ENCODE data around the gene PHC3. TPM values are rescaled to one million over a fixed set of nuclear protein-coding genes. Genes with fewer than 3 reads are reported as not detected.
"Not testable (repeated sequence)": the region's sequence is repeated elsewhere in the genome, so short reads cannot be mapped to it uniquely, and the experiment has no call there.

Gene PHC3
- total RNA-seq, 1 experiment from 2014 or later = 10.7 TPM

DNA sequence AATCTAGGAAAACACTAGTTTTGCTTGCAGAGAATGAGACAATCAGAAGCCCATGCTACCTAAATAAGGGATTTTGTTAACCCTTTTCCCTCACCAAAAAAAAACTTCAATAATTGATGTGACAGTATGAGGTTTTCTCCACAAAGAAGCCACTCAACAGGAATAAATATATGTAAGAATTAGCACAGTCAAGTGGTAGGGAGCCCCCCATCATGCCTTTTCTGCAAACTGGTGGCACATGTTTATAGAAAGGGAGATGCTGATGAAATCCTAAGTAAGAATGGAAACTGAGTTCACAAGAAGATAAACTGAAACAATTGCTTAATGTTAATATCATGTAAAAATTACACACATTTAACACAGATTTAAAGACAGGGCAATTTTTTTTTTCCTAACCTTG lies 51.0 kb downstream of the PHC3 start:
- no peak for DNase-seq (ENCODE audit: low spot score)

DNA sequence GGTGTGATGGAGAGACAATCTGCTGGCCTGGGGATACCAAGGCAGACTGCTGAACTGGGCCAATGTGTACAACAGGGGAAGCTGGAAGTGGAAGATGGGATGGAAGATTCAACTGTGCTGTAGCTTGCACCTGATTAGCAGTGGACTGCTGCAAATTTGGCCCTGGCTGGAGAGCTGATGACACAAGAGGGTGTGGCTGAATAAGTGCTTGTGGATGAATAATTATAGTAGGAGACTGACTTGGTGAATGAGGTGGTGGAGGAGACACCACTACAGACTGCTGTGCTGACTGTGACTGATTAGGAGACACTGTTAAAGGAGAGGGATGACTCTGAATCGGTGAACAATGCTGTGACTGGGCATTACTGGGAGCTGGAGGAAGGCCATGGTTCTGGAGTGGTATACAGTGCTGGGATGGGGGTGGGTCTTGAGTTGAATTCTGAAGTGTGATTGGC lies 52.5 kb downstream of the PHC3 start:
- DNase-seq (ENCODE audit: low spot score) = no peak

DNA sequence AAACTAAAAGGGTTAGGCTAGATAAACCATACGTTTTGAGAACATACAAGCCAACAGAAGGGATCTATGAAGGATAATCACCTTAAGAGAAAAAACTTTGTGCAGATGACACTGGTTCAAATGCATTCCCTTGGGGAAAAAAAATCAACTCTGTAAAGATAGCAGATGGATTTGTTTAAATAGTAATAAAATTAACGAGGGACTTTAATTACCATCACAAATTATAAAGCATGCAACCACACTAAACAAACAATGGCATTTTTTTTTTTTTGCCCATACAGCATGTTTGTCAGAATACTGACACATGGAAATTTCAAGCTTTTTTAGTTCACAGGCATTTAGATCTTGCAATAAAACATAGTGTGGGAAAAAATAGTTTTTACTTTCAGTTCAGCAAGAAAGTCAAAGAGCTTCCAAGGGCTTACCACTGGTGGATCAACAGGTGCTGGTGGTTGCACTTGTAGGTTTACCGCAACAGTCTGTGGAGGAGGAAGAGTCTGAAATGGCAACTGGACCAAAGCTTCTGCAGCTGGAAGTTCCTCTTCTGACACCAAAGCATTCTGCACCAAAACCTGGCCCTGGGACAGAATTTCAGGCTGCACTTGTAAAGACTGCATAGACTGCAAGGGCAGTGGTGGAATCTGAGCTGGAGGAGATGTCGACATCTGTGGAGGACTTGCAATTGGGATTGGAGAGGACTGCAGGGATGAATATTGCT lies 53.1 kb downstream of the PHC3 start:
- DNase-seq (ENCODE audit: low spot score) = no peak

DNA sequence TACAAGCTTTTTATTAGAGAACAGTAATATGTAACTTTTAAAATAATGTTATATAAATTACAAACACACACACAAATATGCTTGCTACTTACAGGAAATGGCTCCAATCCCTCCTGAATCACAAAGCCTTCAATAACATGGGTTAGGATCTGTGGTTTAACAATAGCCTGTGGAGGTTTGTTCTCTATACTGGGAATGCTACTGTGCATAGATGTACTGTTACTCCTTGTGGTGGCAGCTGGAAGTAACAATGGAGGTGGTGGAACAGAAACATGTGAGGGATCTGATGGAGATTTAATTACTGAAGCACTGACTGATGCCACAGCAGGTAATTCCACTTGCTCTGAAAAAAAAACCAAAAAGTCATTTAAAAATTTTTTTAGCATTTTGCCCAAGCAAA lies 64.4 kb downstream of the PHC3 start:
- DNase-seq (ENCODE audit: low spot score) = peak; percentile 54

DNA sequence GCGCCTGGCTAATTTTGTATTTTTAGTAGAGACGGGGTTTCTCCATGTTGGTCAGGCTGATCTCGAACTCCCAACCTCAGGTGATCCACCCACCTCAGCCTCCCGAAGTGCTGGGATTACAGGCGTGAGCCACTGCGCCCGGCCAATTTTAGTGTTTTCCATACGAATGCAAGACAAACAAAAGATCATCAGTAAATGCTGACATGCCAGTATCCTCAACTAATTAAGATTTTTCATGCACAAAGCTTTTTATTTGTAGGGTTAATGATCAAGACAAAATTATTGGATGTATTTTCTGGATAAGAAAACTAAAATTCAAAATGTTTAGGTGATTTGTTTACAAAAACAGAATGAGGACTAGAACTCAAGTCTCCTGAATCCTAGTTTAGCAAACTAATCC lies 67.4 kb downstream of the PHC3 start:
- not testable (repeated sequence) for DNase-seq (ENCODE audit: low spot score)

DNA sequence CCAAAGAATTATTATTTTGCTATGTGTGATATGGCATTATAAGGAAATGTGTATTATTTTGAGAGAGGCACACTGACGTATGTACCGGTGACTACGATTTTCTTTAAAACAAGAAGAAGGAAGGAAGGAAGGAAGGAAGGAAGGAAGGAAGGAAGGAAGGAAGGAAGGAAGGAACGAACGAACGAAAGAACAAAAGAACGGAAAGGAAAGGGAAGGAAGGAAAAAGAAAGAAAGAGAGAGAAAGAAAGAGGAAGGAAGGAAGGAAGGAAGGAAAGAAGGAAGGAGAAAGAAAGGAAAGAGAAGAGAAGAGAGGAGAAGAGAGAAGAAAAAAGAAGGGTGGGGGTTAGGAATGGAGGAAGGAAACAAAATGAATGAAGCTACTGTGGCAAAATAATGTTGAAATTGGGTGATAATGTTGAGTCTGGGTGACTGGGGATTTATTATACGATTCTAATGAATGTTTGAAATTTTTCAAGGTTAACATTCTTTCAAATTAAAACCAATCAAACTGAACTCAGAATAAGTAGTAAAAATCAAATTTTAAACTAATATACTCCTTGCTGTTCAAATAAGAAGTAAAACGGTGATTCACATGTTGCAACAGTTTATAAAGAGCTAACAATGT lies 70.3 kb downstream of the PHC3 start:
- no peak for DNase-seq (ENCODE audit: low spot score)

DNA sequence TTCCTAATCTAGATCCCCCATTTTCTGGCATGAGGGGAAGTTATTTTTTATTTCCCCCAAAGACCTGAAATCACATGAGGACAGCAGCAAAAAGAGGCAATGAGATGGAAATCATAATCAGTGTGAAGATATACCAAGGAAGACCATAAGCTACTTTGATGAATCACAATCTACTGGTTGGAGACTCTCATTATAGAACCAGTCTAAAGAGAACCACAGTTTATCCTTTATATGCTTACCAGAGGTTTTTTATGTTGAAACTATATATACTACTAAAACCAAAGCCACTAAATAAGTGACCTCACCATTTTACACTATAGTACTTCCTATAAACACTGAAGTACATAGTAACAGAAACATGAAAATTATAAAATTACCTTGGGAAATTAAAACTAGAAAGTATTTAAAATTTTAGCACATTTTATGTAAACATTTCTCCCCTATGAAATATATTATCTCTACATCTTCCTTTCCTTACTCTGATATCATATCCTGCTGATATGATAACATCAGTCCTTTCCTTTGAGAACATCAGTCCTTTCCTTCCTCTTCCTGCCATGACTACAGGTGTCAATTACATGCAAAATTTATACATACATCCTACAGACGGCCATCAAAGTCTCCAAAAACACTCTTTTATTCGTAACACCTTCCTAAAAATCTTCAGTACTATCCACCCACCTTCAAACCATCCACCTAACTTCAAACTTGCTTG lies 71.8 kb downstream of the PHC3 start:
- DNase-seq (ENCODE audit: low spot score) = no peak

DNA sequence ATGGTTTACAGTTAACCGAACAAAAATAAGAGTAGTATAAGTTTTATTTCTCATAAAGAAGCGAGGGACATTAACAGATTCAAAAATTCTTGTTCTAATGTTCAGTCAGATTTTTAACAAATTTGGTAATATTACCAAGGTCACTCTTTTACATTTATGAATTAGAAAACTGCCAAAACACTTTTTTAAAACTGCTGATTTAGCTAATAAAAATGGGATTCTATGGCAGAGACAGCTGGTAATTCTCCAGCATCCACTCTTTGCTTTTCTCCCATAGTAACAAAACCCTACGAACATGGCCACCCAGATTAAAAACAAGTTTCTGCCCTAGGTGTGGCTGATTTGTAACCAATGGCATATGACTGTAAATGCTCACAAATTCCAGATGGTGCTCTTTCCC lies 72.6 kb downstream of the PHC3 start:
- no peak for DNase-seq (ENCODE audit: low spot score)

DNA sequence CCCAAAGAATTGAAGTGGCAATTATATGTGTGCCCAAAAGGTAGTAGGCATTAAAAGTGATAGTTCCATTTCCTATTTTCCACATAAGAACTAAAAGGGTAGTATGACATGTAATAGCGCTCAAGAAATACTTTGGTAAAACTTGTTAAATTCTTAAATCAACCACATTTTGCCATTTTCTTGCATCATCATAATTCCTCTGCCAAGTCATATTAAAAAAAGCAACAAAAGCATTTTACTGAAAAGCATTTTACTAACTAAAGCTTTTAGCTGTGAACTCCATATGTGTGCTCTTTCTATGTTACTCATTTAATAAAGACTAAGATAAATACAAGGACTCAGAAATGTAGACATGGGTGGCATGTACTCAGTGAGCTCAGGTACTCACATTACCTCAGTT lies 73.6 kb downstream of the PHC3 start:
- no peak for DNase-seq (ENCODE audit: low spot score)

DNA sequence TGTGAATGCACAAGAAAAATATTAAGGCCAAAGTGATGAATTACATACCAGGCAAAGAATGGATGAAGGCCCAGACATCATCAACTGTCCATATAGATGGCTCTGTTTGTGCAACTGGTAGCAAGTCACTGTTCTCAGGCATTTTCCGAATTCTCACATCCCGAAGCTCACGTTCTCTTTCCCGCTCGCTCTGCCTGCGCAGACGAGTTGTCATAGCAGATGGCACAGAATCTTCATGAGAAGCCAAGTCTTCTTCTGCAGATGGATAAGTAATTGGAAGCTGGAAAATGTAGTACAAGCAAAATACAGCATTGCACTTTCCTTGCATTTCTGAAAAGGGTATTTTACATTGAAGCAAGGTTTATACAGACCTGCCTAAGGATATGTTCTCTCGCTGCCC lies 79.1 kb downstream of the PHC3 start:
- no peak for DNase-seq (ENCODE audit: low spot score)

DNA sequence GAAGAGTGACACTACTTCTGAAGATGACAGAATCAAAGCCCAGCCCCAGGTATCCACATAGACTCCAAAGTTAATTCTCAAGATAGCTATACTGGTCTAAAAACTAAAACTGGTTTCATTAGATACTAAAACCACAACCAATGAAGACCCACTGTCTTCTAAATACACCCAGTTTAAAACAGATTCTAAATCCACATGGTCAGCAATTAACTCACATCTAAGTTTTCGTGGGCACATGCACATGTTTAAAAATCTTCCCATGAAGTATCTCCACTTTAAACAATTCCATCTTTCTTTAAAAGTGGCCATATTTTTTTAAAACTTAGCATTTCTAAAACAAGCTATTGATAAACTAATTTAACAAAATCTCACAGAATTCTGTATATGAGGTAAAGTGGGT lies 80.6 kb downstream of the PHC3 start:
- DNase-seq (ENCODE audit: low spot score) = no peak

DNA sequence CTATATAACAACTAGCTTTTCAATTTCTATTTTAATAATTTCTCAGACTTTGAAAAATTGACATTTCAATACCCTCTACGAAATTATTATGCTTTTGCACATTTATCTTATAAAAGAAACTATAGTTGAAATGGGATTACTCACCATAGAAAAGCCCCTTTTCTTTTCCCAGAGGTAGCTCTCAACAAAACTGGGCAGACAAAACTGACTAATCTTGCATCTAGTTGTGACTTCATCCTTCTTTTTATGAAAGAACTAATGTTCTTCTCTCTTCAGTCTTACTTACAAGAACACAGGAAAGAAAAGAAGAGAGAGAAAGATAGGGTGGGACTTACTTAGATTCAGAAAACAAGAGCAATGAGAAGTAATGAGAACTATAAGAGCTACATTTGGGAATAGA lies 82.8 kb downstream of the PHC3 start:
- no peak for DNase-seq (ENCODE audit: low spot score)

DNA sequence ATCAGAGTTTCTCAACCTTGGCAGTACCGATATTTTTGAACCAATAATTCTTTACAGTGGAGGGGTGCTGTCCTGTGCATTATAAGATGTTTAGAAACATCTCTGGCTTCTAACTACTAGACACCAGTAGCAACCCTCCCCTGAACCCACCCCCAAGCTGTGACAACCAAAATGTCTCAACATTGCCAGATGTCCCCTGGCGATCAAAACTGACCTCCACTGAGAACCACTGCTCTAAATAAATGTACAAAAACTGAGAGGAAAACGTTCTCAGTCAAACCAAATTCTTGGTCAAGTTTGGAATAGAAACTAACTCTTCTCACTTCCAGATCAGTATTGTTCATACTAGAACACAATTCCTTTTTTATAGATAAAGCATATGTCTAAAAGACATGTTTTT lies 85.2 kb downstream of the PHC3 start:
- no peak for DNase-seq (ENCODE audit: low spot score)

DNA sequence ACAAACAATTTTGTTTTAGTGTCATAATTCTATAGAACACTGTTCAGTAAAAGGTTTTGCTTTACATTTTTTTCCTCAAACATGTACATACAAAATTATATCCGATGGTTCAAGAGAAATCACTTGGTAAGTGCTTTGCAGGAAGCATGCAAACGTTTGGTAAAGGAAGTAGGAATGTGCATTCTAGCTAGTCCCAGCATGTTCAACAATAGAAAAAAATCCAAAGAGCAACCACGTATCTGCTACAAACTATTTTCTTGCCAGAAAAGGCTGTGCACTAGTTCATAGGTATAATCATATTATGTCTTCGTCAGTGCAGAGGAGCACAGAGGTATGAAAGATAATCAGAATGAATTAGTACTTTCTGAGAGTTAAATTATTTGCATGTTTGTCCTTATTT lies 85.8 kb downstream of the PHC3 start:
- DNase-seq (ENCODE audit: low spot score) = no peak

DNA sequence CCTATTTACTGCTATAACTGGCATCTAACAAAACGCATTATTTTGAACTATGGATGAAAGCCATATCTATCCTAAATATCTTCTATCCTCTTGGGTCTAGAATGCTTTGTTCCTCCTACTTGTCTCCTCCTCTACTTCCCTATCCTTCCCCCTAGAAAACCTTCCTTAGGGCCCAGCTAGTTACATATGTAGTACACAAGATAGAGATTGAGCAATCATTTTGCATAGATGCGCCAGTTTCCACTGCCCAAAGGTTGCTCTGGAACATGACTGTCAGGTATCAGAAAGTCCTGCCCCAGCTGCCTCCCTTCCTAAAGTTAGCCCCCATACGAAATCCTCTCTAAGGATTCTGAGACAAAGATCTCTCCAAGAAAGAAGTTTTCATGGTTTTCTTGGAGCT lies 88.6 kb downstream of the PHC3 start:
- DNase-seq (ENCODE audit: low spot score) = no peak

DNA sequence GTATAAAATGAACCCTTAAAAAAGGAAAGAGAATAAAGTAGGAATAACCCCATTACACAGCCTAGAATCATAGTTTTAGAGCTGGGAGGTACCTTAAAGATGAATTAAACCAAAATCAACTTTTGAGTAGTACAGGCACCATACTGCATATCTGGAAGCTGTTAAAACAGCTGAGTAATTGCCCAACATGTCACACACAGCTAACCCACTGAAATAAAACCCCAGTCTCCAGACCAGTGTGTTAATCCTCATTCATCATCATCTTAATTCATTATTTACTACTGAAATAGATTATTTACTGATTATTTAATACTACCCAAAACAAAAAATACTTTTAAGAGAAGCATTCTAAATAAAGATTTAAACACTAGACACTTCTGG lies 90.9 kb downstream of the PHC3 start:
- no peak for DNase-seq (ENCODE audit: low spot score)

DNA sequence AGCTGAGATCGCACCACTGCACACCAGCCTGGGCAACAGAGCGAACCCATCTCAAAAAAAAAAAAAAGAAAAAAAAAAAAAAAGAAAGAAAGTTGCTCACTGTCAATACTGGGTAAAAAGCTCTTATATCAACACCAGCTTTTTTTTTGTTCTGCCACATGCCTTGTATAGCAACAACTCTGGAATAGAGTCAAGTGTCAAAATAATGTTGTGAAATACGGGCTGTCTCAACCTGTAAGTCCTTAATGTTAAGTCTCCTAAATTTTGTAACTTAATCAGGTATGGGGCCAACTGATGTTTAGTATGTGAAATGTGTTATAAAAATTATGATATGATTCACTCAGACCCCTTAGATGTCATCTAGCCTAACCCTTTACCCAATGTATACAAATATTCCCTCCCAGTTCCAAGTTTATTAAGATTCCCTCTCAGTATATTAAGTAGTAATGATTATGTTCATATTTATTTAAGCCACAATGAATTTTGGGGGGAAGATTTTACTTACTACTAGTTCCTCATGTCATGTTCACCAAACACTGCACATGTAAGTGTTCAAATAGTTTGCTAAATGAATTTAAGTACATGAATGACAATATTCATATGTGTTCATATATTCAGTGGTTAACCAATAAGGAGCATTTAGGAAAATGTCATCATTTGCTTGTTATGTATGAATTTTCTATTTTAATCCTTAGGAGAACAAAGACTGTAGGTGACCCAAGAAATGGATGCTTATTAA lies 91.5 kb downstream of the PHC3 start:
- DNase-seq (ENCODE audit: low spot score) = no peak

DNA sequence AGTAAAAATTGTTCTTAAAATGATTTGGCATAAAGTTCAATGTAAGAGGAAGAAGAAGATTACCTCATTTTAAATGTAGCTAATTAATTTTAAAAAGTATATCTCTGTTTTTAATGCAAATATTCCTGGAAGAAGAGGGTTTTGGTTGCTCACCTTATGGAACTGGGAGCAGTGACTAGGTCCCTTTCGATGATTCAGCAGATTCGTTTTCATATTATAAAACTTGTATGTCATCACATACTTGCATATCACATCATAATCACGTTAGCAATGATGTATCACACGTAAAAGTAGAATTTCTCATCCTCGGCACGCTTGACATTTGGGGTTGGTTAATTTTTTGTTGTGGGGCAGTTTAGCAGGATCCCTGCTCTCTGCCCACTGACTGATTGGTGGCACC lies 96.1 kb downstream of the PHC3 start:
- DNase-seq (ENCODE audit: low spot score) = no peak

DNA sequence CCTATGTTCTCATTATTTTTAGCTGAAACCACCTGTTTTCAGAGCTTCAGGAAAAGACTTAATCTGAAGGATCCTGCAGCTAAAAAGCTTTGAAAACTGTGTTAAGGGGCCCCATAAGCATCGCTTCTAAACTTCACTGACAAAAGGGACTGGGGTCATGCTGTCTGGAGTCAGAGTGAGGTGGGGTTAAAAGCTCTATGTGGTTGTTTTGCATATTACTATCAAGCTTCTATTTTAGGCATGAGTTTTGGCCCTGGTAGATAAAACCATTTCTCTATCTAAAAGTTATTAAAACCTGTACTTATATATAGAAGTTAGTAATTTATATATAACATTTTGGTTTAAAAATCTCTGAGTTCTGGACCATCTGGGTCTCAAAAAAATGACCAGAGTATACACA lies 98.2 kb downstream of the PHC3 start:
- DNase-seq (ENCODE audit: low spot score) = no peak

DNA sequence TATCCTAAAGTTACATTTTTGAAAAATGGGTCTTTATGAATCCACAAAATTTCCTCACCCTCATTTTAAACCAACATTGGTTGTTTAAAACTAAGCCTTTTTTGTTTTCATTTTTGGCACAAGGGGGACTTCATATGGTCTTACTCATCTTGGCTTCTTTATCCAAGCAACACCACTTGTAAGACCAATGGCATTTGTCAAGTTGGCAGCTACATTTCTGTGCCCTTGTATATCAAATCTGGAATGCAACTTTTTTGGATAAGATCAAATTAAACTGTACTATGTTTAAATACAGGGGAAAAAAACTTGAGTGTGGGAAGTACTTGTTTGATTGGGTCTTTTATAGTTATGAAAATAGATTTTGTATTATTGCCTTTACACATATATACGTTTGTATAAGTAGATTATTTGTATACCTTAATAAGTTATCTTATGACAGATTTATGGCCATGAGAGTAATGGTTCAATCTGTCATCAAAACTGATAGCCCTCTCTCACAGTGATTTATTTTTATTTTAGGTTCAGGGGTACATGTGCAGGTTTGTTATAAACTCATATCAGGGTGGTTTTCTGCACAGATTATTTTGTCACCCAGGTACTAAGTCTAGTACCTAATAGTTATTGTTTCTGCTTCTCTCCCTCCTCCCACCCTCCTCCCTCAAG lies 100.3 kb downstream of the PHC3 start:
- DNase-seq (ENCODE audit: low spot score) = no peak

DNA sequence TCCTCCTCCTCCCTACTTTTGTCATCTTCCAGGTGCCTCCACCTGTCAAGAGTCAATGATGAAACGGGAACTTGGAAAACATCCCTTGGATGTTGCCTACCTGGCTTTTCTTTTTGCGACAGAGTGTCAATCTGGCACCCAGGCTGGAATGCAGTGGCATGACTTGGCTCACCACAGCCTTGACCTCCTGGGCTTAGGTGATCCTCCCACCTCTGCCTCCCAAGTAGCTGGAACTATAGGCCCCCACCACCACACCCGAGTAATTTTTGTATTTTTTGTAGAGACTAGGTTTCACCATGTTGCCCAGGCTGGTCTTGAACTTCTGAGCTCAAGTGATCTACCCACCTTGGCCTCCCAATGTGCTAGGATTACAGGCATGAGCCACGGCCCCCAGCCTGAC lies 100.9 kb downstream of the PHC3 start:
- no peak for DNase-seq (ENCODE audit: low spot score)
